HG03066 (cell line): Measurements from ENCODE around the gene SLC1A1.

ENCODE experiments used
- ATAC-seq: cut with Tn5 transposase; IDR thresholded peaks from one replicate; pipeline ENCODE4 v1.9.1; 2021; ENCODE audit warnings: low read depth; ENCODE audit not compliant: unreplicated experiment

The SLC1A1 gene

DNA sequence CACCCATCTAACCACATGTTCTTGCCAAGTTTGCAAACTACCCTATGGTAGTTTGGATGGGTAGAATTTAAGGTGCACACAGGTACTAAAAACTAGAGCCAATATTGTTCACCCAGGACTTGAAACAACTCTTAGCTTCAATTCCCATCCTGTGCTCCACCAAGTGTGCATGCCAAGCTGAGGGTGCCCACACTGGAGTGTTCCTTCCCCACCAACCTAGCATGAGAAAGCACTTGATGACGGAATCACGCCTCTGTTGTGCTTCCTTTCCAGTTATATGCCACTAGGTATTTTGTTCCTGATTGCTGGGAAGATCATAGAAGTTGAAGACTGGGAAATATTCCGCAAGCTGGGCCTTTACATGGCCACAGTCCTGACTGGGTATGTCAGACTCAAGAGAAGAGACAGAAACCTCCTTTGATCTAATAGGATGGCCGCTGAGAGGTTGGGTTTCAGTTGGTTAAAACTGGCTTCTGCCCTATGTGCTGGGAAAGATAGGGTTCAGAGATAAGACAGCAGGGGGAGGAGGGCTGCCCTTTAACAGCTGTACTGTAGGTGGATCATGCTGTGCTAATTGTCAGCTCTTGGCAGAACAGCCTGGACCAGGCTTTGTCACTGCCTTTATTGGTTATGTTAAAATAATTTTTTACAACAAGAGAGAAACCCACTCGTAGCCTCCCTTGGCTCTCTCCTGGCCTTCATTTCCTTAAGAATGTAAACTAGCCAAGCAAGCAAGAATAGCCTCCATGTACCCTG is 83.5 kb downstream of the SLC1A1 start:
- no peak for ATAC-seq

DNA sequence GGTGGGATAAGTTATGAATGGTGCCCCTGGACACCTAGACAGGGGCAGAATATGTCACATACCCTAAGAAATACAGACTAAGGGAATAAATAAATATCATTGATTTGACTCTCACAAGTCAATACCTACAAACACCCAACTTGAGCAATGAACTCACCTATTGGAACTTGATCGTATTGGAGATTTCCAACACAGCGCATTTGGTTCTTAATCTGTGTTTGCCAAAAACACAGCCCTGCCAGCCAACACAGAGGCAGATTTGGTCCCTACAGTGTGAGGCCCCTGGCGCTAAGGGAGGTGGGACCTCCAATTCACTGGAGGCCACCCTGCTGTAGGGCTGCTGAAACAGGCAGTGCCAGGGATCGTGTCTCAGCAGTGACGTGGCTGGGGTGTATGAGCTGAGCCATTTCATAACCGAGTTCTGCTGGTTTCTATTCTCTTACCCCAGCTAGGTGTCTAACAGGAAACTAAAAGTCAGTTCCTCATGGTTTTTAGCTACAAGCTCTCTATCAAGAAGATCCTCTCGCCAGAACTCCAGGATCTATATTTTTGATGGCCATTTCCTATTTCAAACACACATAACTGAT is 84.5 kb downstream of the SLC1A1 start:
- no peak for ATAC-seq

DNA sequence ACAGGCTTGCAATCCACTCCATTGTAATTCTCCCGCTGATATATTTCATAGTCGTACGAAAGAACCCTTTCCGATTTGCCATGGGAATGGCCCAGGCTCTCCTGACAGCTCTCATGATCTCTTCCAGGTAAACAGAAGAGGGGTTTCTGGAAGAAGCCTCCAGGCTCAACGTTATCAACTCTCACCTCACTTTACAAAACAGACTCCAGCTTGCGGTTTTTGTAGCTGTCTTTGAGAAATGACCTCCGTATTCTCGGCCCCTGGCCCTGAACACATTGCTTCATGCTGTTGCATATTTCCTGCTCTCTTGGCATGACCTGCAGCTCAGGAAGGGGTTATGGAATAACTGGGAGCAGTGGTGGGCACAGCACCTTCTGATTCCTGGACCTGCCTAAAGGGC is 85.7 kb downstream of the SLC1A1 start:
- ATAC-seq = no peak

DNA sequence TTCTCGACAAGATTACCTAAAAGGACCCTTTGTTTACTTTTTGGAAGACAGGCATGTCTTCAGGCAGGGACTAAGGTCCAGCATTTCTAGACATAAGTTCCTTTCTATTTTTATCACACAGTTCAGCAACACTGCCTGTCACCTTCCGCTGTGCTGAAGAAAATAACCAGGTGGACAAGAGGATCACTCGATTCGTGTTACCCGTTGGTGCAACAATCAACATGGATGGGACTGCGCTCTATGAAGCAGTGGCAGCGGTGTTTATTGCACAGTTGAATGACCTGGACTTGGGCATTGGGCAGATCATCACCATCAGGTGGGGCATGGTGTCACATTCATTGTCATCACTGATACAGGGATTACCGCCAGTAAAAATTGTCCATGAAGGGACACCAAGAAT is 86.2 kb downstream of the SLC1A1 start:
- ATAC-seq = no peak

DNA sequence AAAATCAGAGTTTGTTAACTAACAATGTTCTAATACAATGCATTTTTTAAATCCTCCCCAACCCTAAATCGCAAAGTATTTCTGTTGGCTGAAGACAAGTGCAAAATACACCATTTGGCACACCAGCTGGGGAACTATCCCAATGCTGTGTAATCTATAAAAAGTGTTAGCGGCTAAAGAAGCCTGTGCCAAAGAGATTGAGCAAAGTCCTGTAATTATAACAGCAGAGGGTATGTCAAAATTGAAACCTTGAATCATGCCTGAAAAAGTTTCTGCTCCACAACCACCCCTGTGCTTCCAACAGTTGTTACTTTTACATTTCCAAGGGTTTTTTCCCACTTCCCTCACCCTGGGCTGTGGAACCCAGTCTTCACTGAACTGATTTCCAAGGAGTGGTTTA is 88.7 kb downstream of the SLC1A1 start:
- ATAC-seq = no peak

DNA sequence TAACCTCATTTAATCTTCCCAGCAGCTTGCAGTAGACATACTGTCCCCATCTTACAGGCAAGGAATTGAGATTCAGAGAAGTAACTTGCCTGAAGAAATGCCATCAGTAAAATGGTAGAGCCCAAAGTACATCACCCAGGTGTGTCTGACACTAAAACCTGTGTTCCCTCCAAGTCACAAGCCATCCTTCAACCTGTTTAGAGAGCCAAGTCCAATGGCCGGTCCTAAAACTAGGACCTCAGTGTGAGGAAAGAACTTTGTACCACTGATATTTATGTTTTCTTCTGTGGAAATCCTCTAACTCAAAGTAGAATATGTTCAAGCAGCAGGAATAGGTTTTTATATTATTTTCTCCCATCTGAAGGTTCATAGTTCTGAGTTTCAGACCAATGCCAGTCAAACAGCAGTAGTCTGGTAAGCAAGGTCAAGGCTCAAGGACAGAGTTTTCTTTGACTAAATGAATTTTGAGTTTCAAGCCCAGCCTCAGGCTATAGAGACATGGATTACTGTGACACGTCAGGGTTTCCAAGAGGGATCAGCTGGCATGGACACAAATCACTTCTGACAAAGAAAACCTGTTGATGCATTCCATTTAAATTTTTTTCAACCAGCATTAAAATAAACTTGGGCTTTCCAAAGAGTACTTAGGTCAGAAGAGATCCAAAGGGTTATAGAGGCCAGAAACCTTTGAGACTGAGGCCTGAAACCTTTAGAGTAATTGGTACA is 90.9 kb downstream of the SLC1A1 start:
- ATAC-seq = no peak

DNA sequence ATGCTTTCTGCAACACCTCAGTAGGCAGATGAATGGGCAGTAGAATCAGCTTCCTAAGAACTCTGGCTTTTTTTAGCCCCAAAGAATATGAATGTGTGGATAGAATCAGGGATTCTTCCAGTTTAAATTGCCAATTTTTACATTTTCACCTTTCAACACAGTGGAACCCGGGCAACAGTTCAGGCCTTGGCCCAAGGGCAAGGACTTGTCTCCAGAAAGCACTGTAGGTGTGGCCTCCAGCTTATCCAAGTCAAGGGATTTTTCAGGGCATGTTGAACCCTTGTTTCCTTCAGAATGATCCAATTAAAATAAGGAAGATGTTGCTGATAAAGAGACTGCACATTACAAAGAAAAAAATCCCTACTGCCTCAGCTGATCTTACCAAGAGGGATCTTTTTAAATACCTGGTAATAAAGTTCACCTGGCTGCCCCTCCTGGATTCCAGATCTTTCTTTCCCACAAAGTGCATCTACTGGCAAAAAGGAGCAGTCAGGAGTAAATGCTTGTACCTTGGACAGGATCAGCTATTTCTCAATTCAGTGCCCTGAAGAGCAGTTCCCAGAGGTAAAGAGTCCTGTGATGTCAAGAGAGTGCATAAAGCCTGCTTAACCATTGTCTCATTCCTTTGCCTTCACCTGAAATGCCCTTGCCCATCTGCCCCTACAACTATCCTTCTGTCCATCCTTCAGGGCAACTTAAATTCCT is 91.7 kb downstream of the SLC1A1 start:
- no peak for ATAC-seq

DNA sequence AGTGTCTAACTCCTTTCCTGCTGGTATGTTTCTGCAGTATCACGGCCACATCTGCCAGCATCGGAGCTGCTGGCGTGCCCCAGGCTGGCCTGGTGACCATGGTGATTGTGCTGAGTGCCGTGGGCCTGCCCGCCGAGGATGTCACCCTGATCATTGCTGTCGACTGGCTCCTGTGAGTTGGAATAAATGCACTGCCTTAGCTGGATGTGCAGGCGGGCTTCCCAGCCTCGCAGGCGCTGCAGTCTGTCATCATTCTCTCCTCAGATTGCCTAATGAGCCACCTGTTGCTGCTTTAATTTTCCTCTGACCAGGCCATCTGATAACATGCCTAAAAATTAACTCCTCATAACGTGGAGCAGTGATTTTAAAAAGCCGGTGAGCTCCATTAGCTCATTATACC is 92.7 kb downstream of the SLC1A1 start:
- no peak for ATAC-seq

DNA sequence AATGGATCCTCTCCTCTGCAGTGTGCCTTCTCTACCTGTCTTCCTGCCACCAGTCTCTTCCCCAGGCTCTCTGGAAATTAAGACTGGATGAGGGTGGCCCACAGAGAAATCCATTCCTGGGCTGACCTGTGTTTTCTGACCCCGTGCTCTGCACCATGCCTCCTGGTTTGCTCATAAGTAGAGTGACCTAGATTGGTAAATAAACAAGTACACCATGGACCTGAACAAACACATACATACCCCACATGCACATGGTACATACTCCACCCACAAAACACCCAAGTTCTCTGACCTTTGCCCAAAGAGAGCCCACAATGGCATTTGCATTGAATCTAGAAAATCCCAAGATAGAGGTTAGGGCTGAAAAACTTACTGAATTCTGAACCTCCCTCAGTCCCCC is 94.4 kb downstream of the SLC1A1 start:
- ATAC-seq = no peak

DNA sequence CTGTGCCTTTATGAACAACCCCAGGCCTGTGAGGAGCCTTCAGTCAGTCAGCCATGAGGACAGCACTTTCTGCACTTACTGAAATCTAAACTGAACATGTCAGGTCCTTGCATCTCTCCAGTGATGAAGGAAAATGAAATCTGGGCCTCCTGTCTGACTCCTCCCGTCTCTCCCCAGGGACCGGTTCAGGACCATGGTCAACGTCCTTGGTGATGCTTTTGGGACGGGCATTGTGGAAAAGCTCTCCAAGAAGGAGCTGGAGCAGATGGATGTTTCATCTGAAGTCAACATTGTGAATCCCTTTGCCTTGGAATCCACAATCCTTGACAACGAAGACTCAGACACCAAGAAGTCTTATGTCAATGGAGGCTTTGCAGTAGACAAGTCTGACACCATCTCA is 94.9 kb downstream of the SLC1A1 start:
- ATAC-seq = no peak

DNA sequence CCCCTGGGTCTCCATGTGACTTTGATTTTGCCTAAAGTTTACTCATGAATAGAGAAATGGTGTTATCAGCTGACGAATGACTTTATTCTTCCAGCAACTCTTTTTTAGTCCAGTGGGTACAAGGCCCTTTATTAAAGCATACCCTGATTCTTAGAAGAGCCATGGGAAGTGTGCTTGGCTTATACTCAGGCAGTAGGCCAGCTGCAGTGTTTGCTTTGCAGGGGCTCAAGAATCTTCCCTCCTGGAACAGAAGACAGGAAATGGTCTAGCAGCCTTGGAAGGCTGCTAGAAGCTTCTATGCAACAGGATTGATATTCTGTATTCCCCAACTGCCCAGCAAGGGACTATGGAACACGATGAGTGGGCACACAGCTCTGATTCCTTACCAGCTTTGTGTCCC is 98.5 kb downstream of the SLC1A1 start:
- no peak for ATAC-seq

DNA sequence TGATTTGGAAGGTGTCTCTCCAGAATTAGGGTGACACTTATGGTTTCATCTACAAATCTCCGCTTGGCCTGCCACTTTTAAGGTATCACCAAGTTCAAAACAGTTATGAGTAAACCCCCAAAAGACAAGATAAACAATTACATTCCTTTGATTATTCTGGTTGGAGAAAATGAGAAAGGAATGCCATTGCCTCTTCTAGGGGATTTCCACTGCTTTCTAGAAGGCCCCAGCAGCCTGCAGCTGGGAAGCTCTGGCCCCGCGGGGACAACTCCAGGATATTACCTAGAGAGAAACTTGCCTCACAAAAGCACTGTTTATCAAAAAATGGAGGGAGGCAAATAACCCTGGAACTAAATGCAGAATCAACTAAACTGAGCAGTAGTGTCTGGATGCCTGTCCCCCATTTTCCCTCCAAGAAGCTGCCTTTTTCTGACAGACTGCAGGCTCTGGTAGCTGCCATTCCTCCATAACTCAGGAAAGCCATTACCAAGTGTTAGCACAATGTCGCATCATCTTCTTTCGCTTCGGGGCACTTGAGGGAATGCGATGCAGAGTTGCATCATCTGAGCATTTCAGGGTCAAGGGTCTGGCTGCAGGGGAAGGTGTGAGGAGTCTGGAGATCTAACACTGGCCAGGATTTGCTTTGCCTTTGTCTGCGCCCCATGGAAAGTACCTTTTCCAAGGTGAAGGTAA is 100.3 kb downstream of the SLC1A1 start:
- ATAC-seq = no peak

DNA sequence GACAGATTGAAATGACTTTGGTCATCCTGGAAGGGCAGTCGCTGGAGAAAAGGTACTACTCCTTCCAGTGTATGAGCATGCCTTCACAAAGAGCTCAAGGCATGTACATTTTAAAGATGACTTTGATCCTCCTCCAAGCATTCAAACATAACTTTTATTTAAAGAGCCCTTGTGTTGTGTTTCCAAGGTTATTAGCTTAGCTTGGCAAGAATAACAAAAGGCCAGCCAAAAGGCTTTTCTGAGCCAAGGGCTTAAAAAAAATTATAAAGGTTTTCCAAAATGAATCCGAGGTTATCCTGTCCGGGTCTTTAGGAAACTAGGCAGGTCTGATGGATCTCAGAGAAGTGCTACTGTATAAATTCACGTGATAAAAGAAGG is 100.8 kb downstream of the SLC1A1 start:
- no peak for ATAC-seq

DNA sequence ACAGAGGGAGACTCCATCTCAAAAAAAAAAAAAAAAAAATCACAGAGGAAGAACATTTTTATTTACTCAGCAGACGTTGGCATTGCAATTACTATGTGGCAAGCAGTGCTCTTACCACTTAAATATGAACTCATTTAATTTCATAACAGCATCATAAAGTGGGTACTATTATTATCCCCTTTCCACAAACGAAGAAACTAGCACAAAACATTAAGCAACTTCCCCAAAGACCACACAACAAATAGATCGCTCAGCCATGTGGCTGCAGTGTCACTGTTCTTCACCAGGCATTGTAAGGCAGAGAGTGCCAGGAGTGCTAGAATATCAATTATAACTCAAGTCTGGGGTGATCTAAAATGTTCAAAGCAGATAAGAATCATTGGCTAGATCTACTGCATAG is 102.0 kb downstream of the SLC1A1 start:
- ATAC-seq = no peak

DNA sequence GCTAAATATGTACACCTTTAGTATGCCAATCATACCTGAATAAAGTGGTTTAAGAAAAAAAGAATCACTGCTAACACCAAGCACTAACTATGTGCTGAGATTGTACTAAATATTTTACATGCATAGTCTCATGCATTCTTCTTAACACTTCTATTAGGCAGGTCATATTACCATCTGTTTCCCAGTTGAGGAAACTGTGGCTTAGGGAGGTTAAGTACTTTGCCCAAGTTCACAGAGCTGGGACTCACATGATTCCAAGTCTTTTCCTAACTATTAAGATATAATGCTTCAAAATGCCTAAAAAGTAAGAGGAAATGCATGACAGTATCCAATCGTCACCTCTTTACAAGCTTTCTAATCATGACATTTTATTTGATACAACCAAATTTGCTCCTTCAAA is 102.6 kb downstream of the SLC1A1 start:
- no peak for ATAC-seq

DNA sequence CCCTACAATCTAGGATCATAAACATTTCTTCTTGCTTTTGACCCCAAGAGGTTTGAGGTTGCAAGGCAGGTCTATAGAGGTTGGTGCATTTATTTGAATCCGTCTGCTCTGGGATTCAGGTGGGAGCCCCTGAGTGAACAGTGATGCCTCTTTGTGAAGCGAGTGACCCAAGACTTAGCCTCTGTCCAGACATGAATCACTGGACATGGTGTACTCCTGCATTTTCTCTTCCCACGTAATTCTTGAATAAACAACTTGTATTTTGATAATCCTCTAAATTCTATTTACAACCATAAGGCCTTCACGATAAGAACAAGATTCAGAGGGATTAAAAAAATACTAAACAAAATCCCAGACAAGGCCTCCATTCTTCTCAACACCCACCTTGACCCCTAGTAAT is 104.3 kb downstream of the SLC1A1 start:
- no peak for ATAC-seq

DNA sequence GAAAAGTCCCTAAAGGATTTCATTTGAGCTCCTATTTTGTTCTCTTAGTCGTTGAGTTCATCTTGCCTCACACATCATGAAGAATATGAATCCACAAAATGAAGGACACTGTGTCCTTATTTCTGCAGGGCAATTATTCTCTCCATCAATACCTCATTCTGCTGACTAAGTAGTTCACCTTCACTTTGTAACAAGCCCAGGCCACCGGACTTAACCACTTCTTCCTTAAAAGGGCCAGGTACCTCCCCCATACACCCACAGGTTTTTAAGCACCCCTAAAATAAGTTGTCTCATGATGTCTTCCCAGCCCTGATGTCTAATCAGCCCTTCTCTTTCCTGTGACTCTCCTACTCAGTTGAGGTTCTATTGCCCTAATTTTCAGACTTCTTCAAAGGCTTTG is 104.7 kb downstream of the SLC1A1 start:
- no peak for ATAC-seq

DNA sequence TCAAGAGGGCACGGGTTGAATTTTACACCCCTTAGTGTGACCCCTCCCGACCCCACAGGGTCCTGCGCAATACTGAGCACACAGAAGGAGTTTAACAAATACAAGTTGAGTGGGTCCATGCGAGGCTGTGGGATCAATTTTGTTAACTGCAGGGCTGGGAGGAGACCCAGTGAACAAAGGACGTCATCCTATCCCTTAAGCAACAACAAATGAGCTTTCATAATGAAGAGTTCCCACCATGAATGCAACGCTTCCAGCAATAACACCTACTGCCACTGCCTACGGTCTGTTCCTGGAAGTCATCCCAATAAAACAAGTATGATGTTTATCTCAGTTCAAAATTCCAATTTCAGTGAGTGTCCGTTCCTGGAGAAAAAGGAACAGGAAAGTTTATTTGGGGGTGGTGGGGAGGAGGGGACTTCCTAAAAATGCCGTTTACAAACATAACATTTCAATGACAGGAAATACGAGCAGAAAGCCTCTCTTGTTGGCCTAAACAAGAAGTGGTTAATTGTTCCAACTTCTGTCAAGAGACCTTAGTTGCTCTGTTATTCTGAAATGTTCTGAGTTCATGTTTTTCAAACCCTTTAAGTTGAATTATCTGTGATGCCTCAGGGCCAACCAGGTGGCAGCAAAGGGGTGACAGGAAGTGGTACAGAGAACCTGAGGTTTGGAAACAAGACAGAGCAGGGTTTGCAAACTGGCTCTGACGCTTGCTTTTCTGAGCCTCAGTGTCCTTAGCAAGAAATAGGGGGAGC is 106.1 kb downstream of the SLC1A1 start:
- ATAC-seq = no peak

DNA sequence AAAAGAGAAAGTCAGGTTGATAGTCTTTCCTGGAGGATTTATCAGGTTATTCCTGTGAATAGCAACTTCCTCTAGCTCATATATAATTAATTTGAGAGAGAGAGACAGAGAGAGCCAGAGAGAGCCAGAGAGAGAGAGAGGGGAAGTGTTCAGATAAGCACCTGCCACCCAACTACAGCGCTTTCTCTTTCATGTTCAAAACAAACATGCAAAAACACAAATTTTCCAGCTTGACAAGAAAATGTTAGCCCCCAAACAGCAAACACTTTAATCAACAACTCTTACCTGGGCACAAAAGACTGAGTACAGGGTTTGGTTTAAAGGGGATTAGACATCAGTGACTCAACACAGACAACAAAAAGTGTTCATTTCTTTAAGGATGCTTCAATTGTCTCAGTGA is 110.1 kb downstream of the SLC1A1 start:
- ATAC-seq = peak; percentile 49

DNA sequence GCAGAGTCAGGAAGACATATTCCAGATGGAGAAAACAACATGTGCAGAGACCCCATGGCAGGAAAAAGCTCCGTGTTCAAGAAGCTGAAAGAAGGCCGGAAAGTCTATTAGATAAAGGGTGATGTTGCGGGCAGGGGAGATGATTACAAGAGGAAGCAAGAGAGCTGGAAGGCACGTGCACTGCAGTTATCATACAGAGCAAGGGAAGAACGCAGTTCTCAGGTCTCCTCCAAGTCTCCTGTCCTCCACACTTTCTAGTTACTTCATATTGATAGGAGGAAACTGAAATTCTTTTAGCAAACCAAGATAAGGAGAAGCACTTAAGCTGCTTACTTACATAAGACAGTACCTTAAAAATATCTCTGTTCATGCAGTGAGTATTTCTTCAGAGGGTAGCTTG is 113.6 kb downstream of the SLC1A1 start:
- no peak for ATAC-seq
